Neural cell (in vitro differentiated cells): ENCODE data around the gene MC5R.

Experiments used
- EP300 ChIP-seq: fragments of 450-650 bp; conservative IDR thresholded peaks from 2 replicates; pipeline ENCODE4 v1.6.1; 2014; ENCODE audit warnings: antibody characterized with exemption, mild to moderate bottlenecking, moderate library complexity; ENCODE audit not compliant: poor library complexity, severe bottlenecking
- EZH2 ChIP-seq: fragments of 200-600, 300-800 bp; shearing (Covaris generic), sonication (generic); IDR thresholded peaks from 2 replicates; pipeline ENCODE4 v1.6.1; 2014; ENCODE audit warnings: antibody characterized with exemption, low read length, borderline replicate concordance, mild to moderate bottlenecking; ENCODE audit not compliant: insufficient read depth, poor library complexity, severe bottlenecking
- MXI1 ChIP-seq: fragments of 450-650 bp; conservative IDR thresholded peaks from 2 replicates; pipeline ENCODE4 v1.6.1; 2014; ENCODE audit warnings: antibody characterized with exemption, mild to moderate bottlenecking; ENCODE audit not compliant: poor library complexity, severe bottlenecking
- POLR2AphosphoS5 ChIP-seq: IDR thresholded peaks from 2 replicates; pipeline ENCODE4 v1.6.1; 2012
- SMC3 ChIP-seq: fragments of 450-650 bp; conservative IDR thresholded peaks from 2 replicates; pipeline ENCODE4 v1.6.1; 2014; ENCODE audit warnings: antibody characterized with exemption, mild to moderate bottlenecking, moderate library complexity; ENCODE audit not compliant: poor library complexity
- TF ChIP-seq, protein P1 (sequence below): fragments of 450-650 bp; IDR thresholded peaks from 2 replicates; pipeline ENCODE4 v1.5.1; 2014; ENCODE audit warnings: antibody characterized with exemption, mild to moderate bottlenecking, moderate library complexity; ENCODE audit not compliant: poor library complexity, severe bottlenecking
- TF ChIP-seq, protein P2 (sequence below): IDR thresholded peaks from 2 replicates; pipeline ENCODE4 v1.6.1; 2012; ENCODE audit warnings: borderline replicate concordance

DNA sequence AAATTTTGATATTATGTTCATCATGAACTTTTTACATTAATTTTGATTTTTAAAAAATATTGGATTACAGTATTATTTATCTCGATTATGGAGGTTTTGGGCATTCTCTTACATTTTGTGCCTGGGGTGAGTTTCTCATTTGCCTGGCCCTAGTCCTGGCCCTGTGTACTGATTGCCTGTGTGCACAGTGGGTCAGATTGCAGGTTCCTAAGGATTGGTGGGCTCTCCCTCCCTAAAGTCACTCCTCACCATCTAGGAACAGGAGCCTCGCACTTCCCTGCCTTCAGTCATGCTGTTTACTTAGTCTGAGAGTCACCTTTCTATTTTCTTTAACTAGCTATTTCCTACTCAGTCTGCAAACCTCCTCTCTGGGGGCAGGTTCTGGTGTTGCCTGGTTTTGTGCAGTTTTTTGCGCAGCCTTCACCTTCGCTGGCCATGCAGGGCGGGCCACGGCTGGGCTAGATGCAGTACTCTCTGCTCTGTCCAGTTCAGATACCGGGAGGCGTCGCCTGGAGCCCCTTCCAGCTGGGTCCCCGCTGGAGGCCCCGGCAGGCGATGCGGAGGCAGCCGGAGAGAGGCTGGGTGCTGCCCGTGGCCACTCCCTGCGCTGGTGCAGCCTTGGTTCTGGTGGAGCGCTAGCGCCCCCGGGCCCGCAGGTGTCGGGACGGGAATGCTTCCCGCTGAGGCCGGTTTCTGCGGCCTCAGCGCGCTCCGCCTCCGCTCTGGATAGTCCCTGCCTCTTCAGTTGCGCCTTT is 23.3 kb upstream of the MC5R start:
- TF ChIP-seq, protein P1, sequence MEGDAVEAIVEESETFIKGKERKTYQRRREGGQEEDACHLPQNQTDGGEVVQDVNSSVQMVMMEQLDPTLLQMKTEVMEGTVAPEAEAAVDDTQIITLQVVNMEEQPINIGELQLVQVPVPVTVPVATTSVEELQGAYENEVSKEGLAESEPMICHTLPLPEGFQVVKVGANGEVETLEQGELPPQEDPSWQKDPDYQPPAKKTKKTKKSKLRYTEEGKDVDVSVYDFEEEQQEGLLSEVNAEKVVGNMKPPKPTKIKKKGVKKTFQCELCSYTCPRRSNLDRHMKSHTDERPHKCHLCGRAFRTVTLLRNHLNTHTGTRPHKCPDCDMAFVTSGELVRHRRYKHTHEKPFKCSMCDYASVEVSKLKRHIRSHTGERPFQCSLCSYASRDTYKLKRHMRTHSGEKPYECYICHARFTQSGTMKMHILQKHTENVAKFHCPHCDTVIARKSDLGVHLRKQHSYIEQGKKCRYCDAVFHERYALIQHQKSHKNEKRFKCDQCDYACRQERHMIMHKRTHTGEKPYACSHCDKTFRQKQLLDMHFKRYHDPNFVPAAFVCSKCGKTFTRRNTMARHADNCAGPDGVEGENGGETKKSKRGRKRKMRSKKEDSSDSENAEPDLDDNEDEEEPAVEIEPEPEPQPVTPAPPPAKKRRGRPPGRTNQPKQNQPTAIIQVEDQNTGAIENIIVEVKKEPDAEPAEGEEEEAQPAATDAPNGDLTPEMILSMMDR, result no peak
- TF ChIP-seq EZH2 (no peak), POLR2AphosphoS5 (no peak), EP300 (no peak), SMC3 (no peak), MXI1 (no peak)
- TF ChIP-seq, protein P2, sequence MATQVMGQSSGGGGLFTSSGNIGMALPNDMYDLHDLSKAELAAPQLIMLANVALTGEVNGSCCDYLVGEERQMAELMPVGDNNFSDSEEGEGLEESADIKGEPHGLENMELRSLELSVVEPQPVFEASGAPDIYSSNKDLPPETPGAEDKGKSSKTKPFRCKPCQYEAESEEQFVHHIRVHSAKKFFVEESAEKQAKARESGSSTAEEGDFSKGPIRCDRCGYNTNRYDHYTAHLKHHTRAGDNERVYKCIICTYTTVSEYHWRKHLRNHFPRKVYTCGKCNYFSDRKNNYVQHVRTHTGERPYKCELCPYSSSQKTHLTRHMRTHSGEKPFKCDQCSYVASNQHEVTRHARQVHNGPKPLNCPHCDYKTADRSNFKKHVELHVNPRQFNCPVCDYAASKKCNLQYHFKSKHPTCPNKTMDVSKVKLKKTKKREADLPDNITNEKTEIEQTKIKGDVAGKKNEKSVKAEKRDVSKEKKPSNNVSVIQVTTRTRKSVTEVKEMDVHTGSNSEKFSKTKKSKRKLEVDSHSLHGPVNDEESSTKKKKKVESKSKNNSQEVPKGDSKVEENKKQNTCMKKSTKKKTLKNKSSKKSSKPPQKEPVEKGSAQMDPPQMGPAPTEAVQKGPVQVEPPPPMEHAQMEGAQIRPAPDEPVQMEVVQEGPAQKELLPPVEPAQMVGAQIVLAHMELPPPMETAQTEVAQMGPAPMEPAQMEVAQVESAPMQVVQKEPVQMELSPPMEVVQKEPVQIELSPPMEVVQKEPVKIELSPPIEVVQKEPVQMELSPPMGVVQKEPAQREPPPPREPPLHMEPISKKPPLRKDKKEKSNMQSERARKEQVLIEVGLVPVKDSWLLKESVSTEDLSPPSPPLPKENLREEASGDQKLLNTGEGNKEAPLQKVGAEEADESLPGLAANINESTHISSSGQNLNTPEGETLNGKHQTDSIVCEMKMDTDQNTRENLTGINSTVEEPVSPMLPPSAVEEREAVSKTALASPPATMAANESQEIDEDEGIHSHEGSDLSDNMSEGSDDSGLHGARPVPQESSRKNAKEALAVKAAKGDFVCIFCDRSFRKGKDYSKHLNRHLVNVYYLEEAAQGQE, result no peak
